PC-3 (cell line): ENCODE measurements around the gene ROPN1L. TPM values are rescaled to one million over a fixed set of nuclear protein-coding genes. Genes with fewer than 3 reads are reported as not detected.
"Not testable (repeated sequence)": the region's sequence is repeated elsewhere in the genome, so short reads cannot be mapped to it uniquely, and the experiment has no call there.

Experiments used
- ATAC-seq: fragments of 200-7000 bp; cut with Tn5 transposase; 2 replicates; pipeline ENCODE4 v1.9.1; 2020; ENCODE audit warnings: mild to moderate bottlenecking, moderate library complexity
- Bru-seq: library from RNA; stranded (reverse); fragments of 400-500 nt; gene quantifications from one replicate; lab custom pipeline; 2021; lab: Mats Ljungman, UMichigan
- BruChase-seq, 2 experiments: library from RNA; stranded (reverse); fragments of 400-500 nt; gene quantifications; one replicate each; lab custom pipeline; 2021; lab: Mats Ljungman, UMichigan
- BruUV-seq: library from RNA; stranded (reverse); fragments of 400-500 nt; replicated peaks from 2 replicates; lab custom pipeline; 2021; lab: Mats Ljungman, UMichigan
- CTCF ChIA-PET: fragments of 300-600 bp; sonication (Branson Sonifier 250); formaldehyde crosslinking; loops from one replicate; lab custom pipeline; 2022; ENCODE audit warnings: antibody characterized with exemption; lab: Charles Lee
- POLR2A ChIA-PET: fragments of 300-600 bp; sonication (Branson Sonifier 250); formaldehyde crosslinking; loops from one replicate; lab custom pipeline; 2022; ENCODE audit warnings: antibody characterized with exemption; ENCODE audit not compliant: unreplicated experiment; lab: Charles Lee
- DNase-seq: peaks from one replicate; pipeline ENCODE4 v3.0.0-alpha.2; 2015
- H2AFZ ChIP-seq: fragments of 300-600 bp; sonication (generic); 2 replicates; pipeline ENCODE4 v1.6.0; 2016; ENCODE audit warnings: antibody characterized with exemption, low read length
- H3F3A ChIP-seq: fragments of 300-600 bp; sonication (generic); one replicate; pipeline ENCODE4 v1.6.0; 2017; ENCODE audit warnings: antibody characterized with exemption, low read length, control low read depth, mild to moderate bottlenecking; ENCODE audit not compliant: unreplicated experiment
- H3K27ac ChIP-seq: fragments of 300-600 bp; sonication (generic); 2 replicates; pipeline ENCODE4 v1.5.1; 2016; ENCODE audit warnings: mild to moderate bottlenecking, low read length
- H3K27me3 ChIP-seq: fragments of 300-600 bp; sonication (generic); 2 replicates; pipeline ENCODE4 v1.6.1; 2016; ENCODE audit warnings: low read length, mixed read lengths
- H3K36me3 ChIP-seq: fragments of 300-600 bp; sonication (generic); 2 replicates; pipeline ENCODE4 v1.6.1; 2016; ENCODE audit warnings: low read depth, mixed run types, low read length, mixed read lengths
- H3K4me1 ChIP-seq: fragments of 300-600 bp; sonication (generic); 2 replicates; pipeline ENCODE4 v1.5.1; 2016; ENCODE audit warnings: low read length; ENCODE audit not compliant: insufficient read depth
- H3K4me2 ChIP-seq: fragments of 300-600 bp; sonication (generic); 2 replicates; pipeline ENCODE4 v1.6.0; 2016; ENCODE audit warnings: low read length
- H3K4me3 ChIP-seq: fragments of 300-600 bp; sonication (generic); 2 replicates; pipeline ENCODE4 v1.5.1; 2016; ENCODE audit warnings: mild to moderate bottlenecking, low read length, mixed read lengths
- H3K79me2 ChIP-seq: fragments of 300-600 bp; sonication (generic); 2 replicates; pipeline ENCODE4 v1.6.1; 2017; ENCODE audit warnings: low read length, mixed read lengths
- H3K9ac ChIP-seq: fragments of 300-600 bp; sonication (generic); 2 replicates; pipeline ENCODE4 v1.6.0; 2016; ENCODE audit warnings: mild to moderate bottlenecking, low read length
- H3K9me2 ChIP-seq: fragments of 300-600 bp; sonication (generic); replicated peaks from 2 replicates; pipeline ENCODE4 v1.6.1; 2016; ENCODE audit warnings: mixed run types, low read length, mixed read lengths
- H3K9me3 ChIP-seq: fragments of 300-600 bp; sonication (generic); 2 replicates; pipeline ENCODE4 v1.6.1; 2016; ENCODE audit warnings: low read length, mixed read lengths
- H4K20me1 ChIP-seq: fragments of 300-600 bp; sonication (generic); 2 replicates; pipeline ENCODE4 v1.6.1; 2016; ENCODE audit warnings: low read length, mixed read lengths
- EZH2 ChIP-seq: fragments of 300-600 bp; sonication (generic); IDR thresholded peaks from one replicate; pipeline ENCODE4 v1.6.1; 2017; ENCODE audit warnings: antibody characterized with exemption, mild to moderate bottlenecking, low read length; ENCODE audit not compliant: unreplicated experiment
- EZH2phosphoT487 ChIP-seq: fragments of 300-600 bp; sonication (generic); IDR thresholded peaks from 2 replicates; pipeline ENCODE4 v1.6.1; 2018; ENCODE audit warnings: mild to moderate bottlenecking, antibody characterized with exemption, low read length, borderline replicate concordance
- intact Hi-C: fragments of 100-400 bp; cut with micrococcal nuclease; formaldehyde crosslinking; loops from 2 replicates; pipeline ENCODE4 v1.9.0; 2023
- long read RNA-seq: library from polyadenylated mRNA; unstranded; transcript quantifications from one replicate; pipeline ENCODE4 v2.0.0, GENCODE V29; 2021; ENCODE audit not compliant: unreplicated experiment
- total RNA-seq: library from RNA; depleted of rRNA; stranded (reverse); fragments of >200 nt; gene quantifications from 2 replicates; pipeline ENCODE4 v1.2.3, GENCODE V29; 2014; rRNA removed
- TF ChIP-seq, protein P1 (sequence below): fragments of 300-600 bp; sonication (generic); conservative IDR thresholded peaks from 2 replicates; pipeline ENCODE4 v1.5.1; 2017; ENCODE audit warnings: antibody characterized with exemption, low read depth, mild to moderate bottlenecking, low read length

The ROPN1L gene
- total RNA-seq (0.95 and 1.7 TPM in 2 replicates), Bru-seq, nascent RNA (percentile 37 among the genes with signal in this experiment), BruChase-seq, experiment 1, labeled RNA remaining after a 6-hour chase (percentile 41 among the genes with signal in this experiment), BruChase-seq, experiment 2, labeled RNA remaining after a 2-hour chase (percentile 43 among the genes with signal in this experiment)
- long read RNA-seq, result 0 reads

DNA sequence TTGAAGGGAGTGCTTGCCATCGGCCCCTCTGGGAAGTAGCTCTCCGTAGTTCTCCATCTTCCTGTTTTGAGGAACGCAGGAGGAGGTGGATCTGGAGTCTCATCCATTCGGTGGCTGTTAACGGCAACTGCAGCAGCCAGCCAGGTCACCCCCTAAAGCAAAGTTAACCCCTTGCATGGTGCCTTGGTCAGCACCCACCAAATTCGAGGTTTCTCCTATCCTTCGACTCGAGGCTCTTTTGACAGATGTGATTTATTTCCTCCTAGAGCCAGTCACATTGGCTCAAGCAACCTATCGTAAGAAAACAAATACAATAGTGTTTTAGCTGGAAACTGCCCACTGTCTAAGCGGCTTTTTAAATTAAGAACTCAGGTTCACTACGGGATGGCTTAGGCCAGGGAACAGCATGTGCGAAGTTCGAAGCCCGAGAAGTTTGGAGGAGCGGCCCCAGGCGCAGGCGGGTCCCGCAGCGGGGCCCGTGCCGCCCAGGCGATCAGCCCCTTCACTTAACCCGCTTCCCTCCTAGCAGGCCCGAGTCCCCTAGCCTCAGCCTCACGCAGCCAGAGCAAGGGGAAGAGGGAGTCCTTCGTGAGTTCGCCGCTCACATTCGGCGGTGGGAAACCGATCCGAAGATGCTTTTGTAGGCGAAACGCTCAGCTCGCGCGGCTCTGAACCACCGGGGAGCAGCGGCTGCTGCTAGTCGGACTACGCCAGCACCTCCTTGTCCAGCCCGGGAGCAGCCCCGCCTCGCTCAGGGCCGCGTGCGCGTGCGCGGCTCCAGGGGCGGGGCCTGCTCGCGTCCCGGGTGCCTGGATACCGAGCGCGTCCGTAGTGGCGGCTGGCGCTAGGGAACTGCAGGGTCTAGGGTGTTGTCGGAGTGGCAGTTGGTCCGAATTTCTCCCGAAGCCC is at the start of gene ROPN1L:
ROPN1L (plus strand) TSS at position 797 of the 909 bp plus-strand sequence. CDS start 289 bp downstream, outside the sequence.
- ChIA-PET POLR2A (no interaction called here), CTCF (no interaction called here)
- Histone ChIP-seq H3K4me3 (peak within 1 kb of the TSS; percentile 69), H3K27me3 (no peaks in the 10 kb centered on the region), H2AFZ (peak within 1 kb of the TSS; percentile 82), H3K27ac (no peak within 1 kb of the TSS), H3K79me2 (no peaks in the 10 kb centered on the region), H3K4me1 (peaks cover 15% of the 10 kb centered on the region), H3K9me3 (no peaks in the 10 kb centered on the region), H4K20me1 (no peaks in the 10 kb centered on the region), H3F3A (peaks cover 15% of the 10 kb centered on the region), H3K9ac (peak within 1 kb of the TSS; percentile 38), H3K36me3 (peaks cover 16% of the 10 kb centered on the region; the same call in 1 of the 2 replicates), H3K4me2 (peak within 1 kb of the TSS; percentile 89), H3K9me2 (no peaks in the 10 kb centered on the region)
- intact Hi-C loops, result no loop called here
- DNase-seq (peak; percentile 98), ATAC-seq (peak; percentile 91)
- TF ChIP-seq EZH2phosphoT487, result no peak
- TF ChIP-seq, protein P1, sequence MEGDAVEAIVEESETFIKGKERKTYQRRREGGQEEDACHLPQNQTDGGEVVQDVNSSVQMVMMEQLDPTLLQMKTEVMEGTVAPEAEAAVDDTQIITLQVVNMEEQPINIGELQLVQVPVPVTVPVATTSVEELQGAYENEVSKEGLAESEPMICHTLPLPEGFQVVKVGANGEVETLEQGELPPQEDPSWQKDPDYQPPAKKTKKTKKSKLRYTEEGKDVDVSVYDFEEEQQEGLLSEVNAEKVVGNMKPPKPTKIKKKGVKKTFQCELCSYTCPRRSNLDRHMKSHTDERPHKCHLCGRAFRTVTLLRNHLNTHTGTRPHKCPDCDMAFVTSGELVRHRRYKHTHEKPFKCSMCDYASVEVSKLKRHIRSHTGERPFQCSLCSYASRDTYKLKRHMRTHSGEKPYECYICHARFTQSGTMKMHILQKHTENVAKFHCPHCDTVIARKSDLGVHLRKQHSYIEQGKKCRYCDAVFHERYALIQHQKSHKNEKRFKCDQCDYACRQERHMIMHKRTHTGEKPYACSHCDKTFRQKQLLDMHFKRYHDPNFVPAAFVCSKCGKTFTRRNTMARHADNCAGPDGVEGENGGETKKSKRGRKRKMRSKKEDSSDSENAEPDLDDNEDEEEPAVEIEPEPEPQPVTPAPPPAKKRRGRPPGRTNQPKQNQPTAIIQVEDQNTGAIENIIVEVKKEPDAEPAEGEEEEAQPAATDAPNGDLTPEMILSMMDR, result no peak
- no peak for TF ChIP-seq EZH2
- TSS peak; percentile 40 for BruUV-seq

DNA sequence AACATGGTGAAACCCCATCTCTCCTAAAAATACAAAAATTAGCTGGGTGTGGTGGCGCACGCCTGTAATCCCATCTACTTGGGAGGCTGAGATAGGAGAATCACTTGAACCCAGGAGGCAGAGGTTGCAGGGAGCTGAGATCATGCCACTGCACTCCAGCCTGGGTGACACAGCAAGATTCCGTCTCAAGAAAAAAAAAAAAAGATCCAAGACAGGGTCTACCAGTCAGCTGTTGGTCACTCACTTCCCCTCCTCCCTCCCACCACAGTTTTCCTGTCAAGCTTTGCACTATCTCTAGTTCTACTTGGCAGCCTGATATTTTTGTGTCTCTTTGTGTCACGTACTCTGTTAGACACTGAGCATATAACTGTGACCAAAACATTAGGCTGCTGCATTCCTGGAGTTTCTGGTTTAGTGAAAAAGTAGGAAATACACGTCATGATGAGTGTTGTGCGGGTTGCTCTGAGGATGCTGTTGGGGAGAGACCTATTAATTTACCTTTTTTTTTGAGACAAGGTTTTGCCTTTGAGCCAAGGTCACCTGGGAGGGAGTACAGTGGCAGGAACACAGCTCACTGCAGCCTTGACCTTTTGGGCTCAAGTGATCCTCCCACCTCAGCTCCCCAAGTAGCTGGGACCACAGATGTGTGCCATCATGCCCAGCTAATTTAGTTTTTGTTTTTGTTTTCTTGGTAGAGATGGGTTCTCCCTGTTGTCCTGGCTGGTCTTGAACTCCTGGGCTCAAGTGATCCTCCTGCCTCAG is 48.9 kb upstream of the ROPN1L start:
- H3K9me3 ChIP-seq, H3K27me3 ChIP-seq, intact Hi-C loops, H3F3A ChIP-seq, H4K20me1 ChIP-seq, H3K4me3 ChIP-seq, ATAC-seq, H2AFZ ChIP-seq, H3K9me2 ChIP-seq, H3K27ac ChIP-seq, DNase-seq, CTCF ChIA-PET, BruUV-seq, H3K79me2 ChIP-seq, H3K9ac ChIP-seq, H3K4me2 ChIP-seq, H3K4me1 ChIP-seq: not testable (repeated sequence)
- H3K36me3 ChIP-seq, result peaks cover 75% of the 10 kb centered on the region
- POLR2A ChIA-PET, result interaction anchor here (0.6 kb wide), 1 partner anchor 125 kb away, joined by 8 read pairs; no protein-coding TSS in a partner anchor

DNA sequence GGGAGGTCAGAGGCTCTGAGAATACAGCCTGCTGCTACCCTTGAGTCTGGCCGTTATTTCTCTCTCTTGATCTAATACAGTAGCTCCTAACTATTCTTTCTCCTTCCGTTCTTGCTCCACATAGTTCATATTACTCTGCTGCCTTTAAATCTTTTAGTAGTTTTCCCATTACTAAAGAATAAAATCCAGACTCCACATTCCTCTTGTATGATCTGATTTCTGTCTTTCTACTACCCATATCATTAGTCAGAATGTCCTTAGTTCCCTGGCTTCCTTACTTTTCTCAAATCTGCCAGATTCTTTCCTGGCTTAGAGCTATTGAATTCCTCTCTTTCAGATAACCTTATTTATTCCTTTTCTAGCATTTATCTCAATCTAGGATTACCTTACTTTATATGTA is 48.2 kb upstream of the ROPN1L start:
- no peak overlapping the region for H3K4me3 ChIP-seq
- no peaks in the 10 kb centered on the region for H3K9me2 ChIP-seq
- TF ChIP-seq EZH2phosphoT487 (no peak), EZH2 (no peak)
- TF ChIP-seq, protein P1, result no peak
- peaks cover 76% of the 10 kb centered on the region for H3K36me3 ChIP-seq
- H3K4me1 ChIP-seq, result no peaks in the 10 kb centered on the region
- no peaks in the 10 kb centered on the region for H3F3A ChIP-seq
- H4K20me1 ChIP-seq, result no peaks in the 10 kb centered on the region
- H3K27ac ChIP-seq, result no peak overlapping the region
- DNase-seq (no peak), ATAC-seq (no peak)
- H3K4me2 ChIP-seq, result no peak overlapping the region
- H3K9ac ChIP-seq, result no peak overlapping the region
- CTCF ChIA-PET, result no interaction called here
- POLR2A ChIA-PET, result no interaction called here
- H3K79me2 ChIP-seq, result no peaks in the 10 kb centered on the region
- H2AFZ ChIP-seq, result no peak overlapping the region
- no TSS peak for BruUV-seq
- no peaks in the 10 kb centered on the region for H3K27me3 ChIP-seq
- H3K9me3 ChIP-seq, result no peaks in the 10 kb centered on the region
- intact Hi-C loops, result no loop called here
